ENCODE measurements around the gene ATP11B.
"Not testable (repeated sequence)": the region's sequence is repeated elsewhere in the genome, so short reads cannot be mapped to it uniquely, and the experiment has no call there.

DNA sequence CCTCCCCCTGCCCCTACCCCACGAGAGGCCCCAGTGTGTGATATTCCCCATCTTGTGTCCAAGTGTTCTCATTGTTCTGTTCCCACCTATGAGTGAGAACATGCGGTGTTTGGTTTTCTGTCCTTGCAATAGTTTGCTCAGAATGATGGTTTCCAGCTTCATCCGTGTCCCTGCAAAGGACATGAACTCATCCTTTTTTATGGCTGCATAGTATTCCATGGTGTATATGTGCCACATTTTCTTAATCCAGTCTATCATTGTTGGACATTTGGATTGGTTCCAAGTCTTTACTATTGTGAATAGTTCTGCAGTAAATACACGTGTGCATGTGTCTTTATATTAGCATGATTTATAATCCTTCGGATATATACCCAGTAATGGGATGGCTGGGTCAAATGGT lies 29.0 kb downstream of the ATP11B start:
- TF ChIP-seq, protein P1, sequence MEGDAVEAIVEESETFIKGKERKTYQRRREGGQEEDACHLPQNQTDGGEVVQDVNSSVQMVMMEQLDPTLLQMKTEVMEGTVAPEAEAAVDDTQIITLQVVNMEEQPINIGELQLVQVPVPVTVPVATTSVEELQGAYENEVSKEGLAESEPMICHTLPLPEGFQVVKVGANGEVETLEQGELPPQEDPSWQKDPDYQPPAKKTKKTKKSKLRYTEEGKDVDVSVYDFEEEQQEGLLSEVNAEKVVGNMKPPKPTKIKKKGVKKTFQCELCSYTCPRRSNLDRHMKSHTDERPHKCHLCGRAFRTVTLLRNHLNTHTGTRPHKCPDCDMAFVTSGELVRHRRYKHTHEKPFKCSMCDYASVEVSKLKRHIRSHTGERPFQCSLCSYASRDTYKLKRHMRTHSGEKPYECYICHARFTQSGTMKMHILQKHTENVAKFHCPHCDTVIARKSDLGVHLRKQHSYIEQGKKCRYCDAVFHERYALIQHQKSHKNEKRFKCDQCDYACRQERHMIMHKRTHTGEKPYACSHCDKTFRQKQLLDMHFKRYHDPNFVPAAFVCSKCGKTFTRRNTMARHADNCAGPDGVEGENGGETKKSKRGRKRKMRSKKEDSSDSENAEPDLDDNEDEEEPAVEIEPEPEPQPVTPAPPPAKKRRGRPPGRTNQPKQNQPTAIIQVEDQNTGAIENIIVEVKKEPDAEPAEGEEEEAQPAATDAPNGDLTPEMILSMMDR (conservative IDR thresholded peaks at IDR 0.05; ENCODE audit: low read length), result not testable (repeated sequence)
- TF ChIP-seq EZH2phosphoT487 (IDR thresholded peaks at IDR 0.05; ENCODE audit: borderline replicate concordance, low read depth, low read length), result not testable (repeated sequence)

Measured in OCI-LY7 (cell line).